ENCODE results near the gene ADARB2.

GRCh38 chr10:1598393-1599153, 138.8 kb downstream of the ADARB2 start:
- no peak for TF ChIP-seq POLR2AphosphoS5 (IDR thresholded peaks at IDR 0.05; ENCODE audit: low read depth, low read length)
- no peak for TF ChIP-seq SIN3A (IDR thresholded peaks at IDR 0.05; ENCODE audit: borderline replicate concordance, insufficient read depth, low read length)
- TF ChIP-seq, protein P1, sequence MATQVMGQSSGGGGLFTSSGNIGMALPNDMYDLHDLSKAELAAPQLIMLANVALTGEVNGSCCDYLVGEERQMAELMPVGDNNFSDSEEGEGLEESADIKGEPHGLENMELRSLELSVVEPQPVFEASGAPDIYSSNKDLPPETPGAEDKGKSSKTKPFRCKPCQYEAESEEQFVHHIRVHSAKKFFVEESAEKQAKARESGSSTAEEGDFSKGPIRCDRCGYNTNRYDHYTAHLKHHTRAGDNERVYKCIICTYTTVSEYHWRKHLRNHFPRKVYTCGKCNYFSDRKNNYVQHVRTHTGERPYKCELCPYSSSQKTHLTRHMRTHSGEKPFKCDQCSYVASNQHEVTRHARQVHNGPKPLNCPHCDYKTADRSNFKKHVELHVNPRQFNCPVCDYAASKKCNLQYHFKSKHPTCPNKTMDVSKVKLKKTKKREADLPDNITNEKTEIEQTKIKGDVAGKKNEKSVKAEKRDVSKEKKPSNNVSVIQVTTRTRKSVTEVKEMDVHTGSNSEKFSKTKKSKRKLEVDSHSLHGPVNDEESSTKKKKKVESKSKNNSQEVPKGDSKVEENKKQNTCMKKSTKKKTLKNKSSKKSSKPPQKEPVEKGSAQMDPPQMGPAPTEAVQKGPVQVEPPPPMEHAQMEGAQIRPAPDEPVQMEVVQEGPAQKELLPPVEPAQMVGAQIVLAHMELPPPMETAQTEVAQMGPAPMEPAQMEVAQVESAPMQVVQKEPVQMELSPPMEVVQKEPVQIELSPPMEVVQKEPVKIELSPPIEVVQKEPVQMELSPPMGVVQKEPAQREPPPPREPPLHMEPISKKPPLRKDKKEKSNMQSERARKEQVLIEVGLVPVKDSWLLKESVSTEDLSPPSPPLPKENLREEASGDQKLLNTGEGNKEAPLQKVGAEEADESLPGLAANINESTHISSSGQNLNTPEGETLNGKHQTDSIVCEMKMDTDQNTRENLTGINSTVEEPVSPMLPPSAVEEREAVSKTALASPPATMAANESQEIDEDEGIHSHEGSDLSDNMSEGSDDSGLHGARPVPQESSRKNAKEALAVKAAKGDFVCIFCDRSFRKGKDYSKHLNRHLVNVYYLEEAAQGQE (IDR thresholded peaks at IDR 0.05; ENCODE audit: insufficient read depth in 1 of 2, low read depth in 2 of 2, low read length in 2 of 2), result no peak
